Spinal cord (tissue), 10 donors: ENCODE data around the gene CCL7. TPM values are rescaled to one million over a fixed set of nuclear protein-coding genes. Genes with fewer than 3 reads are reported as not detected.

Source experiments
- DNase-seq, 6 donors: peaks; one replicate each; pipeline versions ENCODE4 v3.0.0 to v3.0.0-alpha.2; 2013 to 2015; ENCODE audit warnings: low spot score in 6 of 6, low read depth in 4 of 6
- H3K27ac ChIP-seq: one replicate; pipeline ENCODE4 v1.5.1; 2013; ENCODE audit warnings: low read depth, low read length, control low read depth
- H3K27me3 ChIP-seq: one replicate; pipeline ENCODE4 v1.6.1; 2013; ENCODE audit warnings: low read length; ENCODE audit not compliant: control insufficient read depth, insufficient read depth
- H3K36me3 ChIP-seq: one replicate; pipeline ENCODE4 v1.6.1; 2013; ENCODE audit warnings: low read length; ENCODE audit not compliant: control insufficient read depth, insufficient read depth
- H3K4me1 ChIP-seq: one replicate; pipeline ENCODE4 v1.6.1; 2013; ENCODE audit warnings: low read length; ENCODE audit not compliant: control insufficient read depth, insufficient read depth
- H3K4me3 ChIP-seq: one replicate; pipeline ENCODE4 v1.5.1; 2013; ENCODE audit warnings: low read depth, low read length, control low read depth
- H3K9me3 ChIP-seq: one replicate; pipeline ENCODE4 v1.6.1; 2013; ENCODE audit warnings: low read length; ENCODE audit not compliant: control insufficient read depth, insufficient read depth
- WGBS: methylation state at CpG from one replicate; pipeline ENCODE4 v1.1.5; 2013; ENCODE audit warnings: missing lambda C conversion rate; ENCODE audit not compliant: insufficient coverage; 5-methylcytosine and 5-hydroxymethylcytosine counted together
- polyA plus RNA-seq, 2 donors: library from polyadenylated mRNA; unstranded; fragments of 120-200 nt; gene quantifications; one replicate each; pipeline ENCODE4 v1.2.1, GENCODE V29; 2013; ENCODE audit not compliant: insufficient read length in 2 of 2
- total RNA-seq, 2 donors: library from RNA; depleted of rRNA in 1 of 2; stranded (reverse); fragments of 120-200 nt in 1 of 2; fragments of >200 nt in 1 of 2; gene quantifications; one replicate each; pipeline versions ENCODE4 v1.2.3 to v1.2.4, GENCODE V29; 2013 to 2014
- donor health status: healthy.

Gene CCL7
- total and polyA plus RNA-seq, 4 donors, result not detected

GRCh38 chr17:34254146-34254545, 15.9 kb upstream of the CCL7 start:
- Histone ChIP-seq H3K4me1 (peaks cover 33% of the 10 kb centered on the region), H3K27ac (peak overlapping the region; percentile 73)
- WGBS, result 56% methylated on average over 1 of the region's 3 CpGs

GRCh38 chr17:34254651-34255380, 15.2 kb upstream of the CCL7 start, which contains the start of gene CCL2:
TSS of gene CCL2 (plus strand) at chr17:34255285. CDS start at chr17:34255350, 65 bp downstream.
- Histone ChIP-seq H3K27me3 (no peaks in the 10 kb centered on the region), H3K9me3 (no peaks in the 10 kb centered on the region), H3K27ac (peak within 1 kb of the TSS; percentile 73), H3K36me3 (no peaks in the 10 kb centered on the region), H3K4me1 (peaks cover 32% of the 10 kb centered on the region), H3K4me3 (peak within 1 kb of the TSS; percentile 31)
- WGBS, result 3% methylated on average over 9 of the region's 11 CpGs
- peak in 5 of 6 donors; percentile 39 to 92 (median 54) for DNase-seq

More at GRCh38 chr17:34254146-34254545, 15.9 kb upstream of the CCL7 start:
- DNase-seq, result no peak
- Histone ChIP-seq H3K27me3 (no peaks in the 10 kb centered on the region), H3K9me3 (no peaks in the 10 kb centered on the region), H3K4me3 (no peak overlapping the region), H3K36me3 (no peaks in the 10 kb centered on the region)

- no peak for DNase-seq
- Histone ChIP-seq H3K27me3 (no peaks in the 10 kb centered on the region), H3K4me3 (peak overlapping the region; percentile 31), H3K4me1 (peaks cover 32% of the 10 kb centered on the region), H3K36me3 (no peaks in the 10 kb centered on the region), H3K27ac (peak overlapping the region; percentile 73), H3K9me3 (no peaks in the 10 kb centered on the region)
- WGBS, result 21% methylated on average over 4 of the region's 5 CpGs
Measured at GRCh38 chr17:34255381-34255732, 14.7 kb upstream of the CCL7 start.

- no peaks in the 10 kb centered on the region for H3K9me3 ChIP-seq
- H3K36me3 ChIP-seq, result no peaks in the 10 kb centered on the region
- peaks cover 32% of the 10 kb centered on the region for H3K4me1 ChIP-seq
- no peak for DNase-seq
- H3K27me3 ChIP-seq, result no peaks in the 10 kb centered on the region
- H3K4me3 ChIP-seq, result peak overlapping the region; percentile 31
- no CpG with 5 or more reads among the region's 1 CpG for WGBS
- peak overlapping the region; percentile 73 for H3K27ac ChIP-seq
Measured at GRCh38 chr17:34255841-34256240, 14.2 kb upstream of the CCL7 start.

GRCh38 chr17:34257299-34257985, 12.6 kb upstream of the CCL7 start:
- Histone ChIP-seq H3K9me3 (no peaks in the 10 kb centered on the region), H3K36me3 (no peaks in the 10 kb centered on the region), H3K27me3 (no peaks in the 10 kb centered on the region), H3K4me1 (peaks cover 26% of the 10 kb centered on the region), H3K4me3 (no peak overlapping the region), H3K27ac (no peak overlapping the region)
- DNase-seq, result no peak
- 74% methylated on average over 4 of the region's 5 CpGs for WGBS

- no peak overlapping the region for H3K27ac ChIP-seq
- peaks cover 22% of the 10 kb centered on the region for H3K4me1 ChIP-seq
- no CpG with 5 or more reads among the region's 1 CpG for WGBS
- no peak overlapping the region for H3K4me3 ChIP-seq
- no peaks in the 10 kb centered on the region for H3K36me3 ChIP-seq
- DNase-seq, result no peak
- H3K27me3 ChIP-seq, result no peaks in the 10 kb centered on the region
- no peaks in the 10 kb centered on the region for H3K9me3 ChIP-seq
Measured at GRCh38 chr17:34257986-34258326, 12.1 kb upstream of the CCL7 start.

- H3K4me1 ChIP-seq, result peaks cover 15% of the 10 kb centered on the region
- no peak overlapping the region for H3K4me3 ChIP-seq
- H3K9me3 ChIP-seq, result no peaks in the 10 kb centered on the region
- H3K36me3 ChIP-seq, result no peaks in the 10 kb centered on the region
- DNase-seq, result peak in 1 of 6 donors; percentile 82
- no peaks in the 10 kb centered on the region for H3K27me3 ChIP-seq
- no peak overlapping the region for H3K27ac ChIP-seq
Measured at GRCh38 chr17:34259146-34259545, 10.9 kb upstream of the CCL7 start.

GRCh38 chr17:34260861-34261260, 9.2 kb upstream of the CCL7 start:
- DNase-seq, result peak in 1 of 6 donors; percentile 75
- no peak overlapping the region for H3K4me3 ChIP-seq
- WGBS, result 40% methylated on average over 2 of the region's 4 CpGs
- no peaks in the 10 kb centered on the region for H3K9me3 ChIP-seq
- no peaks in the 10 kb centered on the region for H3K36me3 ChIP-seq
- H3K27ac ChIP-seq, result no peak overlapping the region
- no peaks in the 10 kb centered on the region for H3K4me1 ChIP-seq
- no peaks in the 10 kb centered on the region for H3K27me3 ChIP-seq

GRCh38 chr17:34261568-34262337, 8.3 kb upstream of the CCL7 start:
- Histone ChIP-seq H3K9me3 (no peaks in the 10 kb centered on the region), H3K4me3 (no peak overlapping the region), H3K27me3 (no peaks in the 10 kb centered on the region), H3K36me3 (no peaks in the 10 kb centered on the region), H3K27ac (no peak overlapping the region), H3K4me1 (no peaks in the 10 kb centered on the region)
- no peak for DNase-seq
- WGBS, result no CpG with 5 or more reads among the region's 5 CpGs
